ENCODE measurements around the gene FARS2.

GRCh38 chr6:5433324-5433723 is 172.0 kb downstream of the FARS2 start:
- TF ChIP-seq CTCF (IDR thresholded peaks at IDR 0.05) (no peak), POLR2A (IDR thresholded peaks at IDR 0.05) (no peak)
